OCI-LY7 (cell line): ENCODE results near the gene SLC6A5. TPM values are rescaled to one million over a fixed set of nuclear protein-coding genes. Genes with fewer than 3 reads are reported as not detected.

Source experiments
- BruUV-seq: library from RNA; stranded (reverse); fragments of 400-500 nt; replicated peaks from 2 replicates; lab custom pipeline; 2021; lab: Mats Ljungman, UMichigan
- CTCF ChIA-PET: fragments of 300-600 bp; sonication (Branson Sonifier 250); formaldehyde crosslinking; loops from one replicate; lab custom pipeline; 2022; ENCODE audit warnings: antibody characterized with exemption; ENCODE audit not compliant: unreplicated experiment; lab: Charles Lee
- POLR2A ChIA-PET: fragments of 300-600 bp; sonication (Branson Sonifier 250); formaldehyde crosslinking; loops from one replicate; lab custom pipeline; 2022; ENCODE audit warnings: antibody characterized with exemption; lab: Charles Lee
- DNase-seq: peaks from one replicate; pipeline ENCODE4 v3.0.0-alpha.2; 2015; ENCODE audit warnings: low spot score
- H2AFZ ChIP-seq: fragments of 200-600 bp; sonication (generic), shearing (Covaris generic); 2 replicates; pipeline ENCODE4 v1.6.1; 2014; ENCODE audit warnings: mild to moderate bottlenecking, antibody characterized with exemption, low read length, moderate library complexity
- H3K27ac ChIP-seq: fragments of 200-600 bp; sonication (generic); 2 replicates; pipeline ENCODE4 v1.5.1; 2014; ENCODE audit warnings: mixed run types, low read depth, mild to moderate bottlenecking, moderate library complexity, low read length, inconsistent platforms; ENCODE audit not compliant: poor library complexity, severe bottlenecking
- H3K36me3 ChIP-seq: fragments of 200-600 bp; sonication (generic); 2 replicates; pipeline ENCODE4 v1.6.1; 2014; ENCODE audit warnings: mild to moderate bottlenecking, antibody characterized with exemption, low read length, moderate library complexity, mixed read lengths; ENCODE audit not compliant: insufficient read depth
- H3K4me1 ChIP-seq: fragments of 200-600 bp; sonication (generic); 2 replicates; pipeline ENCODE4 v1.5.1; 2014; ENCODE audit warnings: mild to moderate bottlenecking, low read length; ENCODE audit not compliant: insufficient read depth, poor library complexity, severe bottlenecking
- H3K4me2 ChIP-seq: fragments of 200-600 bp; sonication (generic); 2 replicates; pipeline ENCODE4 v1.6.1; 2014; ENCODE audit warnings: mild to moderate bottlenecking, low read length
- H3K4me3 ChIP-seq: fragments of 200-600 bp; sonication (generic); 2 replicates; pipeline ENCODE4 v1.5.1; 2014; ENCODE audit warnings: mild to moderate bottlenecking, low read depth, low read length; ENCODE audit not compliant: poor library complexity, severe bottlenecking
- H3K79me2 ChIP-seq: fragments of 200-600 bp; sonication (generic); 2 replicates; pipeline ENCODE4 v1.6.1; 2016; ENCODE audit warnings: low read depth, mild to moderate bottlenecking, low read length, moderate library complexity, mixed read lengths; ENCODE audit not compliant: insufficient read depth
- H3K9me2 ChIP-seq: fragments of 200-600 bp; sonication (generic); 2 replicates; pipeline ENCODE4 v1.6.1; 2016; ENCODE audit warnings: mild to moderate bottlenecking, low read length, mixed read lengths; ENCODE audit not compliant: insufficient read depth
- H3K9me3 ChIP-seq: fragments of 200-600 bp; sonication (generic); 2 replicates; pipeline ENCODE4 v1.6.1; 2014; ENCODE audit warnings: mild to moderate bottlenecking, mixed run types, low read length, mixed read lengths
- H4K20me1 ChIP-seq: fragments of 200-600 bp; sonication (generic); 2 replicates; pipeline ENCODE4 v1.6.1; 2014; ENCODE audit warnings: mild to moderate bottlenecking, antibody characterized with exemption, low read length, moderate library complexity, mixed read lengths; ENCODE audit not compliant: insufficient read depth
- CTCF ChIP-seq: fragments of 200-600 bp; sonication (generic); conservative IDR thresholded peaks from 2 replicates; pipeline ENCODE4 v1.5.1; 2014; ENCODE audit warnings: mild to moderate bottlenecking, antibody characterized with exemption, low read length, moderate library complexity, mixed read lengths
- EZH2phosphoT487 ChIP-seq: fragments of 200-600 bp; sonication (generic); IDR thresholded peaks from 2 replicates; pipeline ENCODE4 v1.6.1; 2018; ENCODE audit warnings: low read depth, borderline replicate concordance, mild to moderate bottlenecking, mixed run types, antibody characterized with exemption, low read length, moderate library complexity, mixed read lengths
- intact Hi-C: fragments of 100-400 bp; cut with micrococcal nuclease; formaldehyde crosslinking; loops from one replicate; pipeline ENCODE4 v1.10.0; 2022; ENCODE audit not compliant: unreplicated experiment
- total RNA-seq, 2 experiments: library from RNA; depleted of rRNA in 1 of 2; stranded (reverse); fragments of >200 nt in 1 of 2; shearing (Covaris generic) in 1 of 2; gene quantifications; 2 replicates each; pipeline ENCODE4 v1.2.3, GENCODE V29; 2014 to 2022

SLC6A5 gene
- total RNA-seq, 2 experiments from 2014 or later = not detected

GRCh38 chr11:20600551-20600950 is 1.1 kb downstream of the SLC6A5 start:
- Histone ChIP-seq H3K4me2 (no peak overlapping the region), H3K36me3 (no peaks in the 10 kb centered on the region), H3K79me2 (no peaks in the 10 kb centered on the region), H3K27ac (no peak overlapping the region), H3K9me2 (no peaks in the 10 kb centered on the region), H2AFZ (no peak overlapping the region), H3K4me3 (no peak overlapping the region), H3K9me3 (no peaks in the 10 kb centered on the region), H4K20me1 (no peaks in the 10 kb centered on the region), H3K4me1 (no peaks in the 10 kb centered on the region)
- TF ChIP-seq CTCF (no peak), EZH2phosphoT487 (no peak)
- BruUV-seq = no TSS peak
- POLR2A ChIA-PET = no interaction called here
- CTCF ChIA-PET = interaction anchor here (0.6 kb wide), 1 partner anchor 504 kb away, joined by 3 read pairs; no protein-coding TSS in a partner anchor
- DNase-seq = no peak
- intact Hi-C loops = loop anchor here (2.0 kb wide), 1 partner anchor 40 kb away; no protein-coding TSS in a partner anchor

GRCh38 chr11:20601221-20601914 is 2.0 kb downstream of the SLC6A5 start:
- intact Hi-C loops = loop anchor here (2.0 kb wide), 1 partner anchor 41 kb away; no protein-coding TSS in a partner anchor

More at GRCh38 chr11:20601221-20601914, 2.0 kb downstream of the SLC6A5 start:
- DNase-seq = no peak
- TF ChIP-seq EZH2phosphoT487 (no peak), CTCF (no peak)
- H3K9me2 ChIP-seq = no peaks in the 10 kb centered on the region
- no peaks in the 10 kb centered on the region for H3K9me3 ChIP-seq
- H3K4me2 ChIP-seq = no peak overlapping the region
- ChIA-PET CTCF (no interaction called here), POLR2A (no interaction called here)
- no peaks in the 10 kb centered on the region for H3K79me2 ChIP-seq
- H3K4me1 ChIP-seq = no peaks in the 10 kb centered on the region
- H3K4me3 ChIP-seq = no peak overlapping the region
- H3K27ac ChIP-seq = no peak overlapping the region
- H3K36me3 ChIP-seq = no peaks in the 10 kb centered on the region
- no peaks in the 10 kb centered on the region for H4K20me1 ChIP-seq
- H2AFZ ChIP-seq = no peak overlapping the region
- no TSS peak for BruUV-seq
